ENCODE data around the gene SFT2D1. TPM values are rescaled to one million over a fixed set of nuclear protein-coding genes. Genes with fewer than 3 reads are reported as not detected.
"Not testable (repeated sequence)": the region's sequence is repeated elsewhere in the genome, so short reads cannot be mapped to it uniquely, and the experiment has no call there.

Gene SFT2D1
- total RNA-seq, 4 donors from 2014 or later: 21.4 to 32.2 (median 26.1) TPM

DNA sequence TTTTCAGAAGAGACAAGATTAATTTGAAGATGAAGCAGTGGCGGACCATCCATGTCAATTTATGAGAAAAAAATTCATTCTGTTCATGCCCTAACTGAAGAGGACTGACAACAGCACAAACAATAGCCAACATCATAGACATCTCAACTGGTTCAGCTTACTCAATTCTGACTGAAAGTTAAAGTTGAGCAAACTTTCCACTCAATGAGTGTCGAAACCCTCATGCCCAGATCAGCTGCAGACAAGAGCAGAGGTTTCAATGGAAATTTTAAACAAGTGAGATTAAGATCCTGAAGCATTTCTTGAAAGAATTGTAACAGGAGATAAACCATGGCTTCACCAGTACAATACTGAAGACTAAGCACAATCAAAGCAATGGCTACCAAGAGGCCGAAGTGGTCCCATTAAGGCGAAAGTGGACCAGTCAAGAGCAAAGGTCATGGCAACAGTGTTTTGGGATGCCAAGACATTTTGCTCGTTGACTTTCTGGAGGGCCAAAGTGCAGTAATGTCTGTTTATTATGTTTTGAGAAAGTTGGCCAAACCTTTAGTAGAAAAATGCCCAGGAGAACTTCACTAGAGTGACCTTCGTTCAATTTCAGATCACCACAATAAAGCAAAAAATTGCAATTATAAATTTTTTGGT, 6.1 kb upstream of the SFT2D1 start:
- Histone ChIP-seq H3K9me3 (no peaks in the 10 kb centered on the region), H3K4me1 (peaks cover 0 to 6% (median 0%) of the 10 kb centered on the region in 3 donors), H3K36me3 (no peaks in the 10 kb centered on the region), H3K27ac (no peak overlapping the region), H3K4me3 (no peak overlapping the region), H3K27me3 (no peaks in the 10 kb centered on the region)
- TF ChIP-seq EP300 (IDR thresholded peaks at IDR 0.05) (no peak), POLR2A (IDR thresholded peaks at IDR 0.05) (no peak), POLR2AphosphoS5 (IDR thresholded peaks at IDR 0.05) (no peak)
- TF ChIP-seq, protein P1, sequence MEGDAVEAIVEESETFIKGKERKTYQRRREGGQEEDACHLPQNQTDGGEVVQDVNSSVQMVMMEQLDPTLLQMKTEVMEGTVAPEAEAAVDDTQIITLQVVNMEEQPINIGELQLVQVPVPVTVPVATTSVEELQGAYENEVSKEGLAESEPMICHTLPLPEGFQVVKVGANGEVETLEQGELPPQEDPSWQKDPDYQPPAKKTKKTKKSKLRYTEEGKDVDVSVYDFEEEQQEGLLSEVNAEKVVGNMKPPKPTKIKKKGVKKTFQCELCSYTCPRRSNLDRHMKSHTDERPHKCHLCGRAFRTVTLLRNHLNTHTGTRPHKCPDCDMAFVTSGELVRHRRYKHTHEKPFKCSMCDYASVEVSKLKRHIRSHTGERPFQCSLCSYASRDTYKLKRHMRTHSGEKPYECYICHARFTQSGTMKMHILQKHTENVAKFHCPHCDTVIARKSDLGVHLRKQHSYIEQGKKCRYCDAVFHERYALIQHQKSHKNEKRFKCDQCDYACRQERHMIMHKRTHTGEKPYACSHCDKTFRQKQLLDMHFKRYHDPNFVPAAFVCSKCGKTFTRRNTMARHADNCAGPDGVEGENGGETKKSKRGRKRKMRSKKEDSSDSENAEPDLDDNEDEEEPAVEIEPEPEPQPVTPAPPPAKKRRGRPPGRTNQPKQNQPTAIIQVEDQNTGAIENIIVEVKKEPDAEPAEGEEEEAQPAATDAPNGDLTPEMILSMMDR (IDR thresholded peaks at IDR 0.05): no peak
- WGBS, 2 donors (ENCODE audit: low coverage in 1 of 2): 85 to 88% methylated on average over 5 to 6 of the region's 6 CpGs
- ATAC-seq: no peak

DNA sequence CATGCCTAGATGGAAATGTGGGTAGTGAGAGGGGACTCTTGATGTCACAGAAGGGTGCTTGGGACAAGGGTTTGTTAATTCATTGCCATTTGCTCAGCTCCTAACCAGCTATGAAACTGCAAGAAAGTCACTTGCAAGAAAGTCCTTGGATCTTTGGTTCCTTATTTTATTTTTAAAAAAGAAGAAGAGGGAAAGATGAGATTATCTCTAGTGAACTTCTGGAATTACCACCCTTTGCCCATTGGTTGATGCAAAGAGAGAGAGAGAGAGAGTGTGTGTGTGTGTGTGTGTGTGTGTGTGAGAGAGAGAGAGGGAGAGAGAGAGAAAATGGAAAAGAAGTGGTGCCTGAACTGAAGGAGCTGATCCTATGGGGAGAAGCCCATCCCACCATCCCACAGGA, 4.6 kb upstream of the SFT2D1 start:
- Histone ChIP-seq H3K27me3 (no peaks in the 10 kb centered on the region), H3K36me3 (no peaks in the 10 kb centered on the region), H3K4me3 (no peak overlapping the region), H3K27ac (no peak overlapping the region), H3K9me3 (no peaks in the 10 kb centered on the region), H3K4me1 (peaks cover 0 to 12% (median 0%) of the 10 kb centered on the region in 3 donors)
- TF ChIP-seq POLR2A (IDR thresholded peaks at IDR 0.05) (no peak), EP300 (IDR thresholded peaks at IDR 0.05) (no peak), POLR2AphosphoS5 (IDR thresholded peaks at IDR 0.05) (no peak)
- TF ChIP-seq, protein P1 (IDR thresholded peaks at IDR 0.05): no peak
- no peak for ATAC-seq

DNA sequence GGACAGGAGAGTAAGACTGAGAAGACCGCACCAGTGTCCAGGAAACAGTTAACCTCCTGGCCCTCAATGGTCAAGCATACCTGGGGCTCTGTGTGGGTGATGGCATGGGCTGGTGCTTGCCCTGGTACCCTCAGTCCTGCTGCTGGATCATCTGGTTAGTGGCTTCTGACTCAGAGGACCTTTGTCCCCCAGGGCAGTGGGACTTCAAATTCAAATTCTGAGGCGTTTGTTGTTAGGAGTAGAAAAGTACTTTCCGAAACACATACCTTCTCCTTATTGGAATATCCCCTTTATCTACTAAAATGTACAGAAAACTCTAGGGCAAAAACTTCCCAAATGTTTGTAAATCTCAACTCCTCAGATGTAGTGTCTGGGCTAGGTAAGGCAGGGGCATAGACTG, 4.1 kb upstream of the SFT2D1 start:
- 81 to 94% methylated on average over 2 of the region's 3 CpGs for WGBS, 2 donors (ENCODE audit: low coverage in 1 of 2)

DNA sequence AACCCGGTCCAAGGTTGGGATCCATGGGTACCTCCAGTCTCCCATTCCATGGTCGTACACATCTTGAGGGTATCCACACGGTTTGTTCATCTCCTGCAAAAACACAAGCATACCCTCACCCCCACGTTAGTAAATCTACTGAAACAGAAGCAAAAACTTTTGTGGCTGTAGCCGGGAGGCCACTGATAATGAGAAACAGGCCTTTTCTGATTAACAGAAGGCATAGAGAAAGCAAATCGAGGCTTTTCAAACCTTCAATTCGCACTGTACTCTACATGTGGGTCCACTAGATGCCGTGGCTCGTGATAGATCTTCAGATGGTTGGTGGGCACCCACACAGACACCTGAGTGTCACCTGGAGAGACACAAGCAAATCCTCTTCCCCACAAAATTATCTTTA, 3.3 kb upstream of the SFT2D1 start:
- not testable (repeated sequence) for H3K4me3 ChIP-seq, H3K36me3 ChIP-seq, H3K27me3 ChIP-seq, H3K27ac ChIP-seq, ATAC-seq, H3K9me3 ChIP-seq
- WGBS, 2 donors (ENCODE audit: low coverage in 1 of 2): 53 to 76% methylated on average over 3 to 9 of the region's 9 CpGs
- H3K4me1 ChIP-seq: peaks cover 0 to 21% (median 6%) of the 10 kb centered on the region in 3 donors

More for the DNA sequence above, 4.1 kb upstream of the SFT2D1 start:
- peaks cover 0 to 13% (median 1%) of the 10 kb centered on the region in 3 donors for H3K4me1 ChIP-seq
- no peaks in the 10 kb centered on the region for H3K27me3 ChIP-seq
- no peak for TF ChIP-seq POLR2A (IDR thresholded peaks at IDR 0.05)
- no peak for TF ChIP-seq EP300 (IDR thresholded peaks at IDR 0.05)
- TF ChIP-seq, protein P1 (IDR thresholded peaks at IDR 0.05): no peak
- no peak for TF ChIP-seq POLR2AphosphoS5 (IDR thresholded peaks at IDR 0.05)
- no peak overlapping the region for H3K4me3 ChIP-seq
- no peaks in the 10 kb centered on the region for H3K36me3 ChIP-seq
- H3K9me3 ChIP-seq: no peaks in the 10 kb centered on the region
- H3K27ac ChIP-seq: no peak overlapping the region
- ATAC-seq: no peak

DNA sequence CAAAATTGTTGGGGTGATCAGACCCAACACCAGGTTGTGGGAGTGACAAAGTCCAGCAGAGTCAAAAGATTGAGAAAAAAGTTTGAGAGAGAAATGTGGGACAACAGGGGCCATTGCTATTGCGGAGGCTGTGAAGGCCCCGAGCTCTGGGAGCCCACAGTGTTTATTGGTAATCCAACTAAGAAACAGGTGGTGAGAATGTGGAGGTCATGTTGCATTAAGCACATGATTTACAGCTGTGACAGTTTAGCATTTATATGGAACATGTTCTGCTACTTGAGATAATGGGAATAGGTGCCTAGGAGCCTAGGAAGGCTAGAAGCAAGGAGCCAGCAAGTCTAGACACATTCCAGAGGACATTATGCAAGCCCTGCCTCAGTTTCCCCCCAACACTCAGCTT, 2.6 kb upstream of the SFT2D1 start:
- H3K4me3 ChIP-seq, ATAC-seq: not testable (repeated sequence)

DNA sequence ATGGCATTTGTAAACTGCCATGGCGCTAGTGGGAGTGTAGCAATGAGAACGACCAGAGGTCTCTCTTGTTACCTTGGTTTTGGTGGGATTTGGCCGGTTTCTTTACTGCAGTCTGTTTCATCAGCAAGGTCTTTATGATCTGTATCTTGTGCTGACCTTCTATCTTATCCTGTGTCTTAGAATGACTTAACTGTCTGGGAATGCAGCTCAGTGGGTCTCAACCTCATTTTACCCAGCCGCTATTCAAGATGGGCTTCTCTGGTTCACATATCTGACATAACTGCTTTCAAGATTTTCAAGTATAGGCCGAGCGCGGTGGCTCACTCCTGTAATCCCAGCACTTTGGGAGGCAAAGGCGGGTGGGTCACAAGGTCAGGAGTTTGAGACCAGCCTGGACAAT, 1.9 kb upstream of the SFT2D1 start:
- no peak overlapping the region for H3K4me3 ChIP-seq
- no peak overlapping the region for H3K27ac ChIP-seq
- no peak for ATAC-seq
- peaks cover 0 to 35% (median 19%) of the 10 kb centered on the region in 3 donors for H3K4me1 ChIP-seq
- H3K9me3 ChIP-seq: no peaks in the 10 kb centered on the region
- 70 to 95% methylated on average over 2 to 7 of the region's 8 CpGs for WGBS, 2 donors (ENCODE audit: low coverage in 1 of 2)
- no peaks in the 10 kb centered on the region for H3K27me3 ChIP-seq
- TF ChIP-seq EP300 (IDR thresholded peaks at IDR 0.05) (no peak), POLR2A (IDR thresholded peaks at IDR 0.05) (no peak), POLR2AphosphoS5 (IDR thresholded peaks at IDR 0.05) (no peak)
- TF ChIP-seq, protein P1 (IDR thresholded peaks at IDR 0.05): no peak
- H3K36me3 ChIP-seq: no peaks in the 10 kb centered on the region

More for the DNA sequence above, 2.6 kb upstream of the SFT2D1 start:
- not testable (repeated sequence) for H3K27me3 ChIP-seq, H3K9me3 ChIP-seq, H3K36me3 ChIP-seq, H3K27ac ChIP-seq
- H3K4me1 ChIP-seq: peaks cover 0 to 28% (median 14%) of the 10 kb centered on the region in 3 donors
- WGBS, 2 donors (ENCODE audit: low coverage in 1 of 2): 86 to 89% methylated on average over 2 of the region's 2 CpGs
